ENCODE results near the gene CLASP2.

GRCh38 chr3:33704891-33705290 is 13.2 kb downstream of the CLASP2 start:
- TF ChIP-seq EZH2phosphoT487 (IDR thresholded peaks at IDR 0.05; ENCODE audit: low read length): no peak
- no peak for TF ChIP-seq CTCF (IDR thresholded peaks at IDR 0.05; ENCODE audit: low read length)
- TF ChIP-seq EZH2 (optimal IDR thresholded peaks at IDR 0.05; ENCODE audit: low read depth, low read length): no peak

All from MM.1S (cell line).